Suprapubic skin (tissue), 4 donors: ENCODE data around the gene FGFR3.

Source experiments
- EP300 ChIP-seq: sonication (generic); formaldehyde crosslinking; IDR thresholded peaks from one replicate; pipeline ENCODE4 v1.6.1; 2017; ENCODE audit warnings: antibody characterized with exemption
- POLR2A ChIP-seq, 2 donors: fragments of 450-650 bp; IDR thresholded peaks; one replicate each; pipeline ENCODE4 v1.6.1; 2017; ENCODE audit warnings: antibody characterized with exemption in 2 of 2, mild to moderate bottlenecking in 2 of 2, moderate library complexity in 2 of 2
- POLR2AphosphoS5 ChIP-seq, 3 donors: sonication (generic); formaldehyde crosslinking; IDR thresholded peaks; one replicate each; pipeline ENCODE4 v1.6.1; 2017; ENCODE audit warnings: antibody characterized with exemption in 3 of 3
- TF ChIP-seq, protein P1 (sequence below), 2 donors: fragments of 200-600 bp in 1 of 2; fragments of 450-650 bp in 1 of 2; sonication (generic) in 1 of 2; IDR thresholded peaks; one replicate each; pipeline ENCODE4 v1.5.1; 2016 to 2019; ENCODE audit warnings: antibody characterized with exemption in 2 of 2, mild to moderate bottlenecking in 1 of 2, moderate library complexity in 1 of 2

DNA sequence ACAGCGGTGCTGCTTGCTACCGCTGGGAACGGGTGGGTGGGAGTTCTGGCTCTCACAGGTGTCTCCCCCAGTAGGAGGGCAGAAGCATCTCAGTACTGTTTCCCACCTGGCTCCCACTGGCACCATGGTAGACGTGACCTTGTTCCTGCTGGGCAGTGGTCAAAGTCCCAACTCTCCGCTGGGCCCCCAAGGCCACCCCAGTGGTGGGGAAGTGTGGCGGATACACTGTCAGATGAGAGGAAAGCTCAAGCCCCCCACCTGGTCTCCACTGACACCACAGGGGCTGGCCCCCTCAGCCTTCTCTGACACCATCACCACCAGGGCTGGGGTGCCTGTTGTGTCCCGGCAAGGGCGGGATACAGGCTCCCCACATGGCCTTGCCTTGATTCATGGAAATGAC lies 38.2 kb downstream of the FGFR3 start:
- TF ChIP-seq, protein P1, sequence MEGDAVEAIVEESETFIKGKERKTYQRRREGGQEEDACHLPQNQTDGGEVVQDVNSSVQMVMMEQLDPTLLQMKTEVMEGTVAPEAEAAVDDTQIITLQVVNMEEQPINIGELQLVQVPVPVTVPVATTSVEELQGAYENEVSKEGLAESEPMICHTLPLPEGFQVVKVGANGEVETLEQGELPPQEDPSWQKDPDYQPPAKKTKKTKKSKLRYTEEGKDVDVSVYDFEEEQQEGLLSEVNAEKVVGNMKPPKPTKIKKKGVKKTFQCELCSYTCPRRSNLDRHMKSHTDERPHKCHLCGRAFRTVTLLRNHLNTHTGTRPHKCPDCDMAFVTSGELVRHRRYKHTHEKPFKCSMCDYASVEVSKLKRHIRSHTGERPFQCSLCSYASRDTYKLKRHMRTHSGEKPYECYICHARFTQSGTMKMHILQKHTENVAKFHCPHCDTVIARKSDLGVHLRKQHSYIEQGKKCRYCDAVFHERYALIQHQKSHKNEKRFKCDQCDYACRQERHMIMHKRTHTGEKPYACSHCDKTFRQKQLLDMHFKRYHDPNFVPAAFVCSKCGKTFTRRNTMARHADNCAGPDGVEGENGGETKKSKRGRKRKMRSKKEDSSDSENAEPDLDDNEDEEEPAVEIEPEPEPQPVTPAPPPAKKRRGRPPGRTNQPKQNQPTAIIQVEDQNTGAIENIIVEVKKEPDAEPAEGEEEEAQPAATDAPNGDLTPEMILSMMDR (IDR thresholded peaks at IDR 0.05) = no peak
- TF ChIP-seq POLR2A (IDR thresholded peaks at IDR 0.05) = no peak
- TF ChIP-seq POLR2AphosphoS5 (IDR thresholded peaks at IDR 0.05) = no peak
- TF ChIP-seq EP300 = no peak
